OCI-LY7 (cell line): ENCODE data around the gene CERS4. TPM values are rescaled to one million over a fixed set of nuclear protein-coding genes. Genes with fewer than 3 reads are reported as not detected.
"Not testable (repeated sequence)": the region's sequence is repeated elsewhere in the genome, so short reads cannot be mapped to it uniquely, and the experiment has no call there.

Source experiments
- BruUV-seq: library from RNA; stranded (reverse); fragments of 400-500 nt; replicated peaks from 2 replicates; lab custom pipeline; 2021; lab: Mats Ljungman, UMichigan
- CTCF ChIA-PET: fragments of 300-600 bp; sonication (Branson Sonifier 250); formaldehyde crosslinking; loops from one replicate; lab custom pipeline; 2022; ENCODE audit warnings: antibody characterized with exemption; ENCODE audit not compliant: unreplicated experiment; lab: Charles Lee
- POLR2A ChIA-PET: fragments of 300-600 bp; sonication (Branson Sonifier 250); formaldehyde crosslinking; loops from one replicate; lab custom pipeline; 2022; ENCODE audit warnings: antibody characterized with exemption; lab: Charles Lee
- DNase-seq: peaks from one replicate; pipeline ENCODE4 v3.0.0-alpha.2; 2015; ENCODE audit warnings: low spot score
- H2AFZ ChIP-seq: fragments of 200-600 bp; sonication (generic), shearing (Covaris generic); 2 replicates; pipeline ENCODE4 v1.6.1; 2014; ENCODE audit warnings: mild to moderate bottlenecking, antibody characterized with exemption, low read length, moderate library complexity
- H3K27ac ChIP-seq: fragments of 200-600 bp; sonication (generic); 2 replicates; pipeline ENCODE4 v1.5.1; 2014; ENCODE audit warnings: mixed run types, low read depth, mild to moderate bottlenecking, moderate library complexity, low read length, inconsistent platforms; ENCODE audit not compliant: poor library complexity, severe bottlenecking
- H3K36me3 ChIP-seq: fragments of 200-600 bp; sonication (generic); 2 replicates; pipeline ENCODE4 v1.6.1; 2014; ENCODE audit warnings: mild to moderate bottlenecking, antibody characterized with exemption, low read length, moderate library complexity, mixed read lengths; ENCODE audit not compliant: insufficient read depth
- H3K4me1 ChIP-seq: fragments of 200-600 bp; sonication (generic); 2 replicates; pipeline ENCODE4 v1.5.1; 2014; ENCODE audit warnings: mild to moderate bottlenecking, low read length; ENCODE audit not compliant: insufficient read depth, poor library complexity, severe bottlenecking
- H3K4me2 ChIP-seq: fragments of 200-600 bp; sonication (generic); 2 replicates; pipeline ENCODE4 v1.6.1; 2014; ENCODE audit warnings: mild to moderate bottlenecking, low read length
- H3K4me3 ChIP-seq: fragments of 200-600 bp; sonication (generic); 2 replicates; pipeline ENCODE4 v1.5.1; 2014; ENCODE audit warnings: mild to moderate bottlenecking, low read depth, low read length; ENCODE audit not compliant: poor library complexity, severe bottlenecking
- H3K79me2 ChIP-seq: fragments of 200-600 bp; sonication (generic); 2 replicates; pipeline ENCODE4 v1.6.1; 2016; ENCODE audit warnings: low read depth, mild to moderate bottlenecking, low read length, moderate library complexity, mixed read lengths; ENCODE audit not compliant: insufficient read depth
- H3K9me2 ChIP-seq: fragments of 200-600 bp; sonication (generic); 2 replicates; pipeline ENCODE4 v1.6.1; 2016; ENCODE audit warnings: mild to moderate bottlenecking, low read length, mixed read lengths; ENCODE audit not compliant: insufficient read depth
- H3K9me3 ChIP-seq: fragments of 200-600 bp; sonication (generic); 2 replicates; pipeline ENCODE4 v1.6.1; 2014; ENCODE audit warnings: mild to moderate bottlenecking, mixed run types, low read length, mixed read lengths
- H4K20me1 ChIP-seq: fragments of 200-600 bp; sonication (generic); 2 replicates; pipeline ENCODE4 v1.6.1; 2014; ENCODE audit warnings: mild to moderate bottlenecking, antibody characterized with exemption, low read length, moderate library complexity, mixed read lengths; ENCODE audit not compliant: insufficient read depth
- CTCF ChIP-seq: fragments of 200-600 bp; sonication (generic); conservative IDR thresholded peaks from 2 replicates; pipeline ENCODE4 v1.5.1; 2014; ENCODE audit warnings: mild to moderate bottlenecking, antibody characterized with exemption, low read length, moderate library complexity, mixed read lengths
- EZH2phosphoT487 ChIP-seq: fragments of 200-600 bp; sonication (generic); IDR thresholded peaks from 2 replicates; pipeline ENCODE4 v1.6.1; 2018; ENCODE audit warnings: low read depth, borderline replicate concordance, mild to moderate bottlenecking, mixed run types, antibody characterized with exemption, low read length, moderate library complexity, mixed read lengths
- intact Hi-C: fragments of 100-400 bp; cut with micrococcal nuclease; formaldehyde crosslinking; loops from one replicate; pipeline ENCODE4 v1.10.0; 2022; ENCODE audit not compliant: unreplicated experiment
- total RNA-seq, 2 experiments: library from RNA; depleted of rRNA in 1 of 2; stranded (reverse); fragments of >200 nt in 1 of 2; shearing (Covaris generic) in 1 of 2; gene quantifications; 2 replicates each; pipeline ENCODE4 v1.2.3, GENCODE V29; 2014 to 2022

Gene CERS4
- total RNA-seq, 2 experiments from 2014 or later, result 36.8 to 54.9 TPM

- ChIA-PET POLR2A (interaction anchor here (0.6 to 2.4 kb wide), 5 partner anchors 10 to 29 kb away, joined by 3 to 14 read pairs (median 4); no protein-coding TSS in a partner anchor), CTCF (no interaction called here)
- H3K9me2 ChIP-seq, result no peaks in the 10 kb centered on the region
- intact Hi-C loops, result loop anchor here (1.0 to 5.0 kb wide), 2 partner anchors 16 to 37 kb away; no protein-coding TSS in a partner anchor
- DNase-seq, result peak; percentile 84
- H3K36me3 ChIP-seq, result no peaks in the 10 kb centered on the region
- H3K4me3 ChIP-seq, result peak overlapping the region; percentile 39
- no peak for TF ChIP-seq CTCF
- TF ChIP-seq EZH2phosphoT487, result no peak
- no peaks in the 10 kb centered on the region for H4K20me1 ChIP-seq
- no peaks in the 10 kb centered on the region for H3K79me2 ChIP-seq
- peak overlapping the region; percentile 1; the same call in 1 of the 2 replicates for H2AFZ ChIP-seq
- no TSS peak for BruUV-seq
- peaks cover 61% of the 10 kb centered on the region for H3K4me1 ChIP-seq
- no peaks in the 10 kb centered on the region for H3K9me3 ChIP-seq
- H3K4me2 ChIP-seq, result peak overlapping the region; percentile 63
- peak overlapping the region; percentile 95 for H3K27ac ChIP-seq
Measured at GRCh38 chr19:8194528-8195267, 14.5 kb upstream of the CERS4 start.

- POLR2A ChIA-PET, result interaction anchor here (1.0 to 2.4 kb wide), 2 partner anchors 15 to 67 kb away, joined by 4 to 14 read pairs; no protein-coding TSS in a partner anchor
- H3K4me3 ChIP-seq, result peak overlapping the region; percentile 29
- H3K4me1 ChIP-seq, result peaks cover 60% of the 10 kb centered on the region
- intact Hi-C loops, result no loop called here
- TF ChIP-seq EZH2phosphoT487, result no peak
- no peak for TF ChIP-seq CTCF
- H3K9me3 ChIP-seq, result no peaks in the 10 kb centered on the region
- peak overlapping the region; percentile 83 for H2AFZ ChIP-seq
- no peaks in the 10 kb centered on the region for H3K9me2 ChIP-seq
- H3K4me2 ChIP-seq, result peak overlapping the region; percentile 70
- no peaks in the 10 kb centered on the region for H4K20me1 ChIP-seq
- no TSS peak for BruUV-seq
- H3K79me2 ChIP-seq, result no peaks in the 10 kb centered on the region
- H3K27ac ChIP-seq, result peak overlapping the region; percentile 95
- DNase-seq, result peak; percentile 58
- no peaks in the 10 kb centered on the region for H3K36me3 ChIP-seq
- CTCF ChIA-PET, result no interaction called here
Measured at GRCh38 chr19:8196271-8196927, 12.8 kb upstream of the CERS4 start.

GRCh38 chr19:8203288-8204120 lies 5.7 kb upstream of the CERS4 start:
- BruUV-seq, H3K4me3 ChIP-seq, CTCF ChIA-PET, intact Hi-C loops, H3K9me2 ChIP-seq, H3K4me2 ChIP-seq, H3K9me3 ChIP-seq, H3K27ac ChIP-seq, H2AFZ ChIP-seq, DNase-seq, H3K79me2 ChIP-seq, H4K20me1 ChIP-seq, H3K36me3 ChIP-seq: not testable (repeated sequence)
- peaks cover 12% of the 10 kb centered on the region for H3K4me1 ChIP-seq
- POLR2A ChIA-PET, result interaction anchor here (0.6 to 0.7 kb wide), 2 partner anchors 10 to 1398 kb away, joined by 5 to 6 read pairs; no protein-coding TSS in a partner anchor
